OCI-M2 (cell line): Measurements from ENCODE around the gene EGFLAM.

ENCODE experiments used
- DNase-seq: peaks from one replicate; lab custom pipeline; 2025; ENCODE audit not compliant: unreplicated experiment; lab: John Stamatoyannopoulos, UW

EGFLAM gene

DNA sequence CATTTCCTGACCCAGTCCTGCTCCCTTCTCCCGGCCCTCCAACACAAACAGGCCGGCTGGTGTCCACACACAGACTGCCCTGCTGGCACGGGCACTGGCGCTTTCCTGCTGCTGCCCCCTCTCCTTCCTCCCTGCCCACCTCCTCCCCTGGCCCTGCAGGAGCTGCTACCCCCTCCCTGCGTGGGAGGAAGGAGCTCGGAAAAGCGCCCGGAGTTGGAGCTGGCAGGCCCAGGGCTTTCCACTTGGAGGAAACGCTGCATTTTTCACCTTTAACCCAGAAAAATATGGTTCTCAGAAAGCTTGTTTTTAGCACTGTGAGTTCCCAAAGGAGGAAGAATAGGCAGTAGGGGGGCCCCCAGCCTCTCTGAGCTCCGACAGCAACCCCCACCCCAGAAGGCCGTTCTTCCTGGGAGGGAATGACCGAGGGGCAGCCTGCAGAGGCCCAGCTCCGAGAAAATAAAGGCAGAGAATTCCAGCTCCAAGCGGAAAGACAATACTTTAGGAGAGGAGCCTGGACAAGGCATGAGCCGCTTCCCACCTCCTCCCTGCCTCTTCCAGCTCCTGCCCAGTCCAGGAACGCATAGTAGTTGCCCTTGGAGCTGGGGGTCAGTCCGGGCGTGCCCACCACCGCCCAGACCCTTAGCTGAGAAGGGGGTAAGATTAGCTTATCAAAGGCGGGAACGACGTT lies 209.1 kb downstream of the EGFLAM start:
- DNase-seq, result no peak

DNA sequence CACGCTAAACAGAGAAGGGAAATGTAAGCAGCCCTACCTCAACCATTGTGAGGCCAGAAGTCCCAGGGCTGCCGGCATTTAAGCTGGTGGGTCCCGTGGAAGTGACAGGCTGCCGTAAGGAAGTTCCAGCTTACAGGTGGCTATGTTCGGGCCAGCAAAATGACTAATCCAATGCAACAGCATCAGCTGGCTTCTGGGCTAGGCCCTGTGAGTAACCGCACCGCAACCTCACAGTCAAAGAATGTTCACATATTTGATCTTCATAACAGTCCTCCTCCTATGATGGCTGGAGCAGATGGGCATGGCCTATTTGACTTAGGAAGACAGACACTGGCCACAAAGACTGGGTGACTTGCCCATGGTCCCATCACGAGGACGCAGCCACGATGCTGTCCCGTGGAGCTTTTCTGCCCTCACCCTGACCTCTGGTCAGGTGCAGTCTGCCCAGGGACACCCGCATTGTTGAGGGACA lies 209.9 kb downstream of the EGFLAM start:
- DNase-seq, result no peak

DNA sequence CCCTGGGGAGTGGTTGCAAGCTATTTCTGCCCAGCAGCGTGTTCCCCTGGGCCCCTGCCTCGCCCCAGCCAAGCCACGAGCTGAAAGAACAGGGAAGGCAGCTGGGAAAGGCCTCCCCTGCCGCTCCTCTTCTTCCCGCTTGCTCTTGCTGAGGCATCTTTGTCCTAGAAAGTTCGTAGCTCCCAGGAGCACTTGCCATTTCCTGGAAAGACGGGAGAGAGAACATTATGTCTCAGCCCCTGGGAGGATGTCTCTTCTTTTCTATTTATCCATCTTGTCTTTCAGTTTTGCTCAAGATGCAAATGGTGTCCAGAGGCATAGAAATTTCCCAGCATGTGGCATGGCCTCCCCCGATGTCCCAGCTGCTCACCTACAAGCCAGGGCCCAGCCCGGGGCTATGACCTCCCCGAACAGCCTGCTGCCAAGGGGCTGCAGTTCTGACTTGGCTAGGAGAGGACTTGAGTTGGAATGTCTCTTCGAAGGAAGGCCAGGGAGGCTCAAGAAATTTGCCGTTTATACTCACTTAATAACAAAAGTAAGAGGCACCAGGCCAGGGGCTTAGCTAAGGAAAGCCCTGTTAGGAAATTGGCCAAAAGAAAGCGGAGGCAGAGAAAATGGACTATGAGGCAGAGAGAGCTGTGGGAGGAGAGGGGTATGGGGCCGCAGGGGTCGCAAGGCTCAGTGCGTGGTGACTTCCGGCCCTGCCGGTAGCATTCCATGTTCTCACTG lies 210.8 kb downstream of the EGFLAM start:
- no peak for DNase-seq

DNA sequence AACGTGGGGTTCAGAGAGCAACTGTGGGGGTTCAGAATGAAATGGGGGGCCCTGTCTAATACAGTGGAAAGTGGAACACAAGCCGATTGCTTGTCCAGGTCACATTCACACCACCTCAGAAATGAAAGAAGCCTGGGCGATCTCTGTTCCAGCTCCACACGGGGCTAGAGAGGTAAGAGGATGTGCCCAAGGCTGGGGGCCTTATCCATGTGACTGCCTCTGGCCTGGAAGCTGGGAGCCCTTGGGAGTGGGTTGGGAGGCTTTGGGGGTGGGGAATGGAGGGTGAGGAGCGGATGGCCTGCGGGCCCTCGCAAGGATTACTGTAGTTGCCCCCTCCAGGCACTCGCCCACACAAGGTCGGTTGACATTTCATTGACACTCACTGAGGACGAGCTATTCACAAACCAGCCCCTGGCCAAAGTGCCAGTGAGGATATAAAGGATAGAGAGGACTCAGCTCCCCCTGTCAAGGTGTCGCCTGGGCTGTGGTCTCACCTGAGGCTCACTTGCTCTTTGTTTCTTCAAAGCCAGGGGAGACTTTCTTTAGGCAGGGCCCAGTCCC lies 211.4 kb downstream of the EGFLAM start:
- DNase-seq, result no peak

DNA sequence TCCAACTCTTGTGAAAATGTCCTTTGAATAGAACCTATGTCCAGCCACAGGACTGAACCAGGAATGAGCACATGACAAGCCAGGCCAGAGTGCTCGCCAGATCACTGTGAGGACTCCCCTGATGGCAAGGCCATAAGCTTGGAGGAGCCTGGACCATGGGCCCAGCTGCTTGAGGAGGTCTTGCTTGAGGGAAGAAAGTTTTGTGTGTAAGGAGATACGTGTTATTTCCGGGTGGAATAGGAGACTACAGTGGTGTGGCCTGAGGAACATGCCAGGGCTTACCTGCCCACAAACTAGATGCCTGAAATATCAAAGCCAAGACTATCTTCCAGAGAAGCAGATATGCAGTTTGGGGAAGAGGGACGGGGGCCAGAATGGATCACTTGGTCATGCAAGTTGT lies 213.3 kb downstream of the EGFLAM start:
- no peak for DNase-seq

DNA sequence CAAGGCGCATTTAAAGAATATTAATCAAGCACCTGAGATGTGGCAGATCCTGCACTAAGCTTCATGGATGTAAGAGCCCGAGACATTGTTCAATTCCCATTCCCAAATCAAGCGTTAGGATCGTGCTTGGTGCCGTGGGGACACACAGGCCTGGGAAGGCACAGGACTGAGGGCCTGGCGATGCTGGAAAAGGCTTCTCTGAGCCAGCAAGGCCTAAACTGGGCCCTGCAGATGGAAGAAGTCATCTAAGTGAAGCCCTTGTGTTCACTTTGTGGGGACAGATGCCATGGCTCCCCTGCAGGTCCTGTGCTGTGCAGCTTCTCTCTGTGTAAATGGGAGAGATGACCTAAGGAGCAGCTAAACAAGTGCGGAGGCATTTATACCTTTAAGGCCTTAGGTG lies 214.2 kb downstream of the EGFLAM start:
- no peak for DNase-seq

DNA sequence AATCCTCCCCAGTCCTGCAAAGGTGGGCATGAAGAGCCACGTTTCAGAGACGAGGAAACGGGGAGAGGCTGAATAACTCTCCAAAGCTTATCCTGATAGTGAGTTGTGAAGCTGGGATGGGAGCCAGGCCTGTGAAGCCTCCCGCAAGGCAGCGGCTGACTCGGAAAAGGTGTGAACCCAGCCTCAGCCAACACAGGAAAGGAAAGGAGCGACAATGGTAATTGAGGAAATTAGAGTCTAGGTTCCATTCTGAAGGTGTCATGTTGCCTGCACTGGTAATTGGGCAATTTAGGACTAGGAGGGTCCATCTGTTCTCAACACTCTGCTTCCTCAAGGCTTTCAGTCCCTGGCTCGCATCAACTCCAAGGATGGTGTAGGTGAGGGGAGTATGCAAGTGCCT lies 214.6 kb downstream of the EGFLAM start:
- DNase-seq, result no peak

DNA sequence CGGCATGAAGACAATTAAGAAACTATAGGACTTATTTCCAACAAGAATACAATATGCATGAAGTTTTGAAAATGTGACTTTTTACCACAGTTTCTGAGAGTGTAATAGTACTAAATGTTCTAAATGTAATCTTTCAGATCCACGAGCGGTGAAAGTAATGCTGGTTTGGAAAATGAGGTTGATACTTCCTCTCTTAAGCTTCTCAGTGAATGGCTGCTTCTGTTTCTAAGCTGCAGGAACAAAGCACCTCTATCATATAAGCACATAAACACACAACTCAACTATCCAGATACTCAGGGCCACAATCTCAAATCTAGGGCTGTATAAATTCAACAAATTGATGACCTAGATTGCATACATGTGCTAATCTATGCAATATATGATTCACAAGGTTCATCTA lies 219.8 kb downstream of the EGFLAM start:
- DNase-seq, result no peak

DNA sequence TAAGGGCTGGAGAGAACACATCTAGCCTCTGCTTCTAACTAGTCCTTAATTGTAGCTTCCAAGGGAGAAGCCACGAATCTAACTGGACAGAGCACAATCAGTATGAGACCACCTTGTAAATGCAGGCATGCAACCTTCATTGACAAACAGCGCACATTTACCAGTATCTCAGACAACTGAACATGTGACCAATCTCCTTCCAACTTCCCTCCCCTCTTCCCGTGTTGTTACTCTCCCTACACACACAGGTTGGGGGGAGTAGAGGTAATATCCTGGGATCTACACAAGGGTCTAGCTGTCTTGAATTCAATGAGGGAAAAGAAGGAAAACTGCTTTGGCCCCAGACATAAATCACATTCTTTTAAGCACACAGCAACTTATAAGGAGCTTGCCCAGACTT lies 220.5 kb downstream of the EGFLAM start:
- no peak for DNase-seq

DNA sequence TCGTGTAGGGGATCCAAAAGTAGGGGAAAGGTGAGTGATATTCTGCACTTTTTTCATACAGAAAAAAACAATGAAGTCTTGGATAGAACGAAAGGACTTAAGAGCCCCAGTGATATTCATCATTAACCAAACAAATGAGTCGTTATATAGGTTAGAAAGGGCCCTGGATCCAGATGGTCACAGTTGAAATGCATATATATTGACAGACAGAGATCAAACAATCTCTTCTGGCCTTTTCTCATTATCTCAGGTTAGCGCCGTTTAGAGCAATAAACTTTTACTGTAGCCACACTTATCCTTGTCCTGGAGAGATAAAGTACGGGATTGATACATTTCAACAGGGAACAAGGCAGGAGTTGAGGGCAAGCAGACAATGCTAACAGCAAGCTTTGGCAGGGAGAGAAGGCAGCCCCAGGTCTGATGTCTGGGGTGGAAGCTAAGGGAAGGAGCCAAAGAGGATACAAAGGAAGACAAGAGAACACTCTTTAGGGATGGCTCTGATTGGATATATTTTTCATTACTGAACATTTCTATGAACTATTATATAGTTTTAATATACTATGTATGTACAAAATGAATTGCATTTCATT lies 221.1 kb downstream of the EGFLAM start:
- no peak for DNase-seq

DNA sequence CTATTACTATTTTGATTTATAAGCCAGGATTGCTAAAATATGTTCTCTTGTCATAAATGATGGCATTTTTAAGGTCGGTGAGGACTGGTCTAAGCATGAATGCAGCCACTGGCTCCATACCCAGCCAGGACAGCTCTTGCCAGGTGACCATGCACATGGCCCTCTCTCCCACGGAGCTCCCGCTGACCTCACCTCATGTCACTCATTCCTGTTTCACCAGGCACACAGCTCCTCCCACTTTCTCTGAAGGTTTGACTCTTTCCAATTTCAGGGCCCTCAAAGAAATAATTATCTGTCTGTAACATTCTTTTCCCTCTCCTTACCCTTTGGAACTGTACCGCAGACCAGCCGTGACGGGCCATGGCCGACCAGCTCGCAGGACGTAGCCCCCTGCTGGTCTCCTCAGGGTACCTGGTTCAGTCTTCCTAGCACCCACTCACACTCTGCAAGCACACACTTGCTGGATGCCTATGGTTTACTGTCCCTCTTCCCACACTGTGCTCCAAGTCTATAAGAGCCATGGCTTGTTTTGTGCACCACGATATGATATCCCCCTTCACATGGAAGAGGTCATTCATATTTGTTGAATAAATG lies 225.5 kb downstream of the EGFLAM start:
- no peak for DNase-seq

DNA sequence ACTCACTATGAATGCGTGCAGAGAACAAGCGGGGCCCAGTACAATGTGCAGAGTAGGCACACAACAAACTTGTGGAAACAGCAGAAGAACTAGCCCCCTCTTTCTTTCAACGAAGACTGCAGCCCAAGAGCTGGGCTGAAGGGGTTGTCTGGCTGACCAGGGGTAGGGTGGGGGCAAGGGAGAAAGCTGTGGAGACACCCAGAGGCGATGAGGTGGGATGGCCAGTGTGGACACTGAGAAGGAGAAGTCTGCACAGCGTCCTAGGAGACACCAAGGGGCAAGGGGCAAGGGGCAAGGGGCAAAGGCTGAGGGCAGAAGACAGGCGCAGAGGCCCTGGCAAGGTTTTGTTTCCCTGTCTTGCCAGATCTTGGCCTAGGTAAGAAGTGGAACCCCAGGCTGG lies 235.8 kb downstream of the EGFLAM start:
- DNase-seq, result no peak

DNA sequence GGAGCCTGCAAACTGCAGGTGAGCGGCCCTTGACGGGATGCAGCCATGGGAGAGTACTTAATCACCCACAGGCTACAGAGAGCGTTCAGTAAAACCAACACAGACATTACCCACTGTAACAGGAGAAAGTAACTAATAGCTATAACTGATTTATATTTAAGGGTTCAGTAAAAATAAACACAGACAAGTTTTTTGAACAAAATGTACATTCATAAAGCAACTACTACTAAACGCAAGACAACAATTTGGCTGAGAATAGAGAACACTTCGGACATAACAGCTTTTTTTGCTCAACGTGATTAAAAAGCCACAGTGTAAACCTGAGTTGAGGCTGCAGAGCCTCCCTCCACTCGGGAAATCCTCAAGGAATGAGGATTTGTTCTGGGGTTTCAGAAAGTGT lies 236.4 kb downstream of the EGFLAM start:
- no peak for DNase-seq

DNA sequence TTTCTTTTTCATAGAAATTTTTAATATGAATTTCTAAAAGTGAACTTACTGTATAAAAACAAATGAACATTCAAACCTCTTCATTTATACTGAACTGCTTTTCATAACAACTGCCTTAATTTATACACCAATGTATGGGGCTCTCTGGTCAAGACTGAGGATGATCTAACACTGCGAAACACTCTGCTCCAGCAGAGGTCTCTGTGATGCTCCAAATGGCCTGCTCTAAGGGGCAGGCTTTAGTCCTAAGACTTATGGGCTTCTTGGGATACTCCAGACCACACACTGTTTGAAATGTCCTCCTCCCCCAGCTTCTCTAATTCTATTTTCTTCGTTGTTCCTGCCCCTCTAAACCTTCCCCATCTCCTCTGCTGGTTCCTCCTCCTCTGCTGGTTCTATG lies 239.6 kb downstream of the EGFLAM start:
- DNase-seq, result no peak

DNA sequence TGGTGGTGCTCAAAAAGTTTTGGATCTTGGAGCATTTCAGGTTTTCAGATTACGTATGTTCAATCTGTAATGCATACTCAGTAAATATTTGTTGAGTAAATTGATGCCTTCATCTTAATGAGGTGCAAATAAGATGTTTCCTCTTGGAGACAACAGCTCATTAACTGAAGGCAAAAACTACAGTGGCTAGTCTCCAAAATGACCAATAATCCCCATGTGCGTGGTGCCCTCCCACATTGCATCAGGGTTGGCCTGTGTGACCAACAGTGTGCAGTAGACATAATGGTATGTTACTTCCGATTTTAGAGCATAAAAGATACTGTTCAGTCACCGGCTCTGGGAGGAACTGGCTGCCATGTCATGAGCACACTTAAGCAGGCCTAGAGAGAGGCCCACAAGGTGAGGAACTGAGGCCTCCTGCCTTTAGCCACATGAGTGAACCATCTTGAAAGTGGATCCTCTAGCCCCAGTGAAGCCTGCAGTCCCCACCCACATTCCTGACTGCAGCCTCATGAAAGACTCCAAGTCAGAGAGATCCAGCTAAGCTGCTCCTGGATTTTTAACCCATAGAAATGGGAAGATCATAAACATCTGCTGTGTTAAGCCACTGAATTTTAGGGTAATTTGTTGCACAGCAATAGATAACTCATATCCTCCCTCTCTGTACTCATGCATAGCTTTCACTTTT lies 242.4 kb downstream of the EGFLAM start:
- DNase-seq, result no peak

DNA sequence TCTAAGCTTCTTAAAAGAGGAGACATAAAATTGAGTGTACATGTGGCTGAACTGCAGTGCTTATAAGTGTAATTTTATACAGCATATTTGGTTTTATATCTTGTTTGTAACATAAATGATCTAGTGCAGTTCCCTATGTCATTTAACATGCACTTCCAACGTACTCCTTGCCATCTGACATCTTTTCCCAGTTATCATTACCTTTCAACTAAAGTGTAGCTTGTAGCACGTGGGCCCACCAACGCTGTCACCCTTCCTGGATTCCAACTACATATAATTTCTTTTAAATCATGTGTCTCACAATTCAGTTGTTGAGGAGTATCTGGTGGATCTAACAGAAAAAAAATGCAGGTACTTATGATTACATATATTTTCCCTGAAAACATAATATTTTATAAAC lies 247.9 kb downstream of the EGFLAM start:
- DNase-seq, result no peak

DNA sequence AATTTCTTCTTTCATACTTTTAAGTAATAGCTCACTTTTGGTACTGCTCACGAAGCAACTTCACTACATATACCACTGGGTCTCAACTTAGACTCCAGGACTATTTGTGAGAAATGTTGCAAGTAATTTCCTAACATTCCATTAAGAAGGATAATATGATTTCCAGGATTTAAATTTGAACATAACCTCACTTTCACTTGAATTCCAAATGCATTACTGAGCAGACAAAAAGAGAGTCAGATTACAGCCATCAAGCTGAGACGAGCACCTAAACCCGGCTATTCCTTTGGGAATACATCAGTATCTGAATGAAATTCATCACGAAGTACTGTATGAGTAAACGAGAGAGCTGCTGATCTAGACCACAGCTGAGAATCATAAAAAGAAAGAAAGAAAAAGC lies 250.8 kb downstream of the EGFLAM start:
- DNase-seq, result no peak
